Calu3 (cell line): ENCODE measurements around the gene ENHO. TPM values are rescaled to one million over a fixed set of nuclear protein-coding genes. Genes with fewer than 3 reads are reported as not detected.

ENCODE experiments used
- BruUV-seq: library from RNA; stranded (reverse); fragments of 400-500 nt; replicated peaks from 2 replicates; lab custom pipeline; 2021; lab: Mats Ljungman, UMichigan
- CTCF ChIA-PET: fragments of 300-600 bp; sonication (Branson Sonifier 250); formaldehyde crosslinking; loops from one replicate; lab custom pipeline; 2022; ENCODE audit warnings: antibody characterized with exemption; lab: Charles Lee
- DNase-seq: peaks from one replicate; pipeline ENCODE4 v3.0.0; 2022
- H3K27ac Mint-ChIP-seq: one replicate; pipeline ENCODE4 v1.8.0; 2022; ENCODE audit warnings: mixed read lengths; ENCODE audit not compliant: unreplicated experiment
- H3K27me3 Mint-ChIP-seq: one replicate; pipeline ENCODE4 v1.8.0; 2022; ENCODE audit warnings: mixed read lengths; ENCODE audit not compliant: unreplicated experiment
- H3K36me3 Mint-ChIP-seq: one replicate; pipeline ENCODE4 v1.8.0; 2022; ENCODE audit warnings: mild to moderate bottlenecking, moderate library complexity, mixed read lengths; ENCODE audit not compliant: insufficient read depth, unreplicated experiment
- H3K4me1 Mint-ChIP-seq: one replicate; pipeline ENCODE4 v1.8.0; 2022; ENCODE audit warnings: mild to moderate bottlenecking, low read depth, mixed read lengths; ENCODE audit not compliant: unreplicated experiment
- H3K4me3 Mint-ChIP-seq: one replicate; pipeline ENCODE4 v1.8.0; 2022; ENCODE audit warnings: mild to moderate bottlenecking, low read depth, moderate library complexity, mixed read lengths; ENCODE audit not compliant: unreplicated experiment
- H3K9me3 Mint-ChIP-seq: one replicate; pipeline ENCODE4 v1.8.0; 2022; ENCODE audit warnings: low read depth, mixed read lengths; ENCODE audit not compliant: unreplicated experiment
- intact Hi-C: fragments of 100-400 bp; cut with micrococcal nuclease; formaldehyde crosslinking; loops from one replicate; pipeline ENCODE4 v1.10.0; 2022; ENCODE audit not compliant: unreplicated experiment
- total RNA-seq: library from RNA; stranded (reverse); gene quantifications from 2 replicates; pipeline ENCODE4 v1.2.3, GENCODE V29; 2022
- TF ChIP-seq, protein P1 (sequence below): fragments of 200-600 bp; IDR thresholded peaks from one replicate; pipeline ENCODE4 v1.8.0; 2022; ENCODE audit warnings: antibody characterized with exemption; ENCODE audit not compliant: unreplicated experiment

Gene ENHO
- total RNA-seq, 1 experiment from 2014 or later: not detected

DNA sequence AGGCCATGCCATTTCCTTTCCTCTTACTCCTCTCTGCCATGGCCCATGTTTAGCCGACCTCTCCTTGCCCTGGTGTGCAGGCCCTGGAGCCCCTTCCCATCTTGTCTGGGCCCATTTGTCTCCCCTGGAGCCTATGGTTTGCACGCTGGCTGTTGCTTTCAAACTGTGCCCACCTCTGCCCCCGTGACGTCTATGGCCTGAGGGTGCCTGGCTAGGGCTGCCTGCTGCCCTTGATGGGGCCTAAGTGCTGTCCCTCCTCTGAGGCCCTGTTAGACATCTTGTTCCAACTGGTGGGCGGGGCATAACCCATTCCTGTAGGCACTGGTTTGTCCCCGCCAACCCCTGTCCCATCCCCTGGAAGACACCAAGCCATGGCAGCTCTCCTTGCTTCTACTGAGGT, 22.7 kb upstream of the ENHO start:
- TF ChIP-seq, protein P1, sequence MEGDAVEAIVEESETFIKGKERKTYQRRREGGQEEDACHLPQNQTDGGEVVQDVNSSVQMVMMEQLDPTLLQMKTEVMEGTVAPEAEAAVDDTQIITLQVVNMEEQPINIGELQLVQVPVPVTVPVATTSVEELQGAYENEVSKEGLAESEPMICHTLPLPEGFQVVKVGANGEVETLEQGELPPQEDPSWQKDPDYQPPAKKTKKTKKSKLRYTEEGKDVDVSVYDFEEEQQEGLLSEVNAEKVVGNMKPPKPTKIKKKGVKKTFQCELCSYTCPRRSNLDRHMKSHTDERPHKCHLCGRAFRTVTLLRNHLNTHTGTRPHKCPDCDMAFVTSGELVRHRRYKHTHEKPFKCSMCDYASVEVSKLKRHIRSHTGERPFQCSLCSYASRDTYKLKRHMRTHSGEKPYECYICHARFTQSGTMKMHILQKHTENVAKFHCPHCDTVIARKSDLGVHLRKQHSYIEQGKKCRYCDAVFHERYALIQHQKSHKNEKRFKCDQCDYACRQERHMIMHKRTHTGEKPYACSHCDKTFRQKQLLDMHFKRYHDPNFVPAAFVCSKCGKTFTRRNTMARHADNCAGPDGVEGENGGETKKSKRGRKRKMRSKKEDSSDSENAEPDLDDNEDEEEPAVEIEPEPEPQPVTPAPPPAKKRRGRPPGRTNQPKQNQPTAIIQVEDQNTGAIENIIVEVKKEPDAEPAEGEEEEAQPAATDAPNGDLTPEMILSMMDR: no peak
- Mint-ChIP-seq H3K27ac (no peak overlapping the region), H3K27me3 (peaks cover 48% of the 10 kb centered on the region), H3K36me3 (no peaks in the 10 kb centered on the region), H3K4me1 (no peaks in the 10 kb centered on the region), H3K9me3 (no peaks in the 10 kb centered on the region), H3K4me3 (no peak overlapping the region)
- CTCF ChIA-PET: no interaction called here
- no peak for DNase-seq
- intact Hi-C loops: loop anchor here (5.0 kb wide), 2 partner anchors 47 to 143 kb away; no protein-coding TSS in a partner anchor
- BruUV-seq: no TSS peak

- TF ChIP-seq, protein P1: no peak
- Mint-ChIP-seq H3K27me3 (peaks cover 51% of the 10 kb centered on the region), H3K36me3 (no peaks in the 10 kb centered on the region), H3K4me1 (no peaks in the 10 kb centered on the region), H3K27ac (no peak overlapping the region), H3K9me3 (no peaks in the 10 kb centered on the region), H3K4me3 (no peak overlapping the region)
- DNase-seq: no peak
- CTCF ChIA-PET: no interaction called here
- no TSS peak for BruUV-seq
- intact Hi-C loops: no loop called here
These were observed 21.2 kb upstream of the ENHO start for GRCh38 chr9:34544035-34544434.

- Mint-ChIP-seq H3K9me3 (no peaks in the 10 kb centered on the region), H3K4me3 (no peak overlapping the region), H3K27ac (no peak overlapping the region), H3K4me1 (no peaks in the 10 kb centered on the region), H3K27me3 (peaks cover 47% of the 10 kb centered on the region), H3K36me3 (no peaks in the 10 kb centered on the region)
- DNase-seq: no peak
- CTCF ChIA-PET: no interaction called here
- intact Hi-C loops: no loop called here
- TF ChIP-seq, protein P1: no peak
- BruUV-seq: no TSS peak
These were observed 18.8 kb upstream of the ENHO start for GRCh38 chr9:34541540-34541939.

DNA sequence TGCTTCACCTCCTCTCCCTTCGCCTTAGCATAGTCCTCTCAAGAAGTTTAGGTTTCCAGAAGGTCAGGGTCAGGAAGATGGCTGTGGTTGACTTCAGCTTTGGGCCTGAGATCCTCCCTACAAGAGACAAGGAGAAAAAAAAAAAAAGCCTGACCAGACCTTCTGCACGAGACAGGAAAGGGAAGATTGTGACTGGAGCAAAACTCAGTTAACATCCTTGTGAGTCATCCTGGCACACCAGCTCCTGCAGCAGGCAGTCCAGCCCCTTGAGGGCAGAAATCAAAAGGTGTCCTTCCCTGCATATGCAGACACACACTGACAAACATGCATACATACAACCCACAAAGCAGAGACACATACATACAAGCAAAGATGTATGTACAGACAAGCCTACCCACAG, 18.0 kb upstream of the ENHO start:
- H3K27ac Mint-ChIP-seq: no peak overlapping the region
- no peaks in the 10 kb centered on the region for H3K4me1 Mint-ChIP-seq
- BruUV-seq: no TSS peak
- H3K36me3 Mint-ChIP-seq: no peaks in the 10 kb centered on the region
- no peaks in the 10 kb centered on the region for H3K9me3 Mint-ChIP-seq
- TF ChIP-seq, protein P1: no peak
- no peak overlapping the region for H3K4me3 Mint-ChIP-seq
- peaks cover 47% of the 10 kb centered on the region for H3K27me3 Mint-ChIP-seq
- intact Hi-C loops: no loop called here
- no peak for DNase-seq
- CTCF ChIA-PET: no interaction called here
